HuH-7.5 (cell line): Measurements from ENCODE around the gene CLHC1.
"Not testable (repeated sequence)": the region's sequence is repeated elsewhere in the genome, so short reads cannot be mapped to it uniquely, and the experiment has no call there.

Source experiments
- DNase-seq: peaks from one replicate; pipeline ENCODE4 v3.0.0; 2011; ENCODE audit warnings: low spot score

The CLHC1 gene

DNA sequence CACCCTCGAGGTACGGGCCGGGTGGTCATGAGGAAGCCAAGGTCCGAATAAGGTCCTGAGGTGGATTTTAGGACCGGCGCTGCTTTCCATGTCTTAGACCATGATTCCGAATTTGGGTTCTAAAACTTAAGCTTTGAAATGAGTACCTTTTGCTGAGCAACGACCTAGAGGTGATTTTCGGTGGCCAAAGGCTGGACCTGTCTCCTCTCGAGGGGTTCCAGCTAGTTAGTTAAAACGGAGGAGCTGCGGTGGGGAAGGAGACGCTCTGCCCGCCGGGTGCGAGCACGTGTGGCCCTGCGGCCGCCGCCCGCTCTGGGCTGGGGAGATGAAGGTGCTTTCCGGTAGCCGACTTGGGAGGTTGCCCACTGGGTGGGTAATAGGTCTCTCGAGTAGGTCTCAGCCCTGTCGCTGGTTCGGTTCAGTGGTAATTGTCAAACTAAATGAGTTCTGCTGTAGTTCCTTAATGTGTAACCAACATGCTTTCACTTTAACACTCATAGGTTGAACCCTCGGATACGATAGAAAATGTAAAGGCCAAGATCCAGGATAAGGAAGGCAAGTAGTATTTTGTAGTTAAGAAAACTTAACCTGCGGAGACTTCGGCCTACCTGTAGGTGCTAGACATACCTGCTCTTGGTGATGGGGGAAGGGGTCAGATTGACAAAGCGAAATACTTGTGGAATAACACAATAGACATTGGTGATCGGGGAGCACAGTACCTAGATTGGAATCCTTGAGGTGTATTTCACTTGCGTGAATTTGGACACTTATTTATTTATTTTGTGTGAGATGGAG lies 967 bp upstream of the CLHC1 start:
- no peak for DNase-seq

DNA sequence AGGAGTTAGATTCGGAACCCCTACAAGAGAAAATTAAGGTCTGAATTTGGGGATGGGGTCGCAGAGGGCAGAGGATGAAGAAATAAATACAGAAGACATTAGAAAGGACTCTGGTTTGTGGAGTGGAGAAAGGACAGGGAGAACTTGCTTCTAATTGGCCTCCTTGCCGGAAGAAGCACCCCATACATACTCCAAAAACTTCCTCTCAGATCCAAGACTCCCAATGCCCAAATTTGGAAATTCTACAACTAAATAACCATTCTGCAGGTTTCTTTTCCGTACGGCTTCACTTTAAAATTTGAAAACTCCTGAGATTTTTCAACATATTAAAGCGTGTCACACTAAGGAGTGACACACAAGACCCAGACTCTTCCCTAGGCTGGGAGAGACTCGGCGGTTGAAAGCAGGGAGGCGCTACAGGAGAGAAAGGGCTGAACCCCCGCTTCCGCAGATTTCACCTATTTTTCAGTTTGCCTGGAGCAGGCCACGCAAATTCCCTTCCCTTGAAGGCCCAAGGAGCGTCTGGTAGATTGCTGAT lies 478 bp downstream of the CLHC1 start:
- DNase-seq, result no peak

- no peak for DNase-seq
Observed at GRCh38 chr2:55230551-55230950, 1.5 kb downstream of the CLHC1 start.

GRCh38 chr2:55229221-55229620 lies 2.9 kb downstream of the CLHC1 start:
- DNase-seq, result no peak

- DNase-seq, result no peak
Observed at GRCh38 chr2:55228226-55228563, 3.9 kb downstream of the CLHC1 start.

DNA sequence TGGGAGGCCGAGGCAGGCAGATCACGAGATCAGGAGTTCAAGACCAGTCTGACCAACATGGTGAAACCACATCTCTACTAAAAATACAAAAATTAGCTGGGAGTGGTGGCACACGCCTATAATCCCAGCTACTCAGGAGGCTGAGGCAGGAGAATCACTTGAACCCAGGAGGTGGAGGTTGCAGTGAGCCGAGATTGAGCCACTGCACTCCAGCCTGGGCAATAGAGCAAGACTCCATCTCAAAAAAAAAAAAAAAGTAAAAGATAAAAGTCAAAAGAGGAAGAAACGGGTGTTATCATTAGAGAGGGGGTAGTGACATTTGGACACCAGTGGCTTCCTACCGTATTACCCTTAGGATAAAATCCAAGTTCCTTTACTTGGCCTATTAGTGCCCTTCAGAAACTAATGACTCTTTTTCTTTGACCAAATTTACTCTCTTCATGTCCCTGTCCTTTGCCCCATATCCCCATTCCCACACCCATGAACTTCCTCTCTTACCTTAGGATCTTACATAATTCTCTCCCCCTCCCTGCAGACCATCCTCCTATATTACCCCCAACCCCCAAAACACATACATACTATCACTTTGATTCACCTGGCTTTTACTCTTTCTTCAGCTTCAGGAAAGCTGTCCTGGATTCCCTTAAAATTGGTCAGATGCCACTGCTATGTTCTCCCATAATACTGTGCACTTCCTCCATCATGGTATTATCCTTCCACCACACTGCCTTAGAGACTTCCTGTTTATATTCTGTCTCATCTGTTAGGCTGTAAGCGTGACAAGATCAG lies 4.5 kb downstream of the CLHC1 start:
- not testable (repeated sequence) for DNase-seq

- no peak for DNase-seq
Observed at GRCh38 chr2:55225481-55226020, 6.5 kb downstream of the CLHC1 start.

- no peak for DNase-seq
Observed at GRCh38 chr2:55224761-55225261, 7.3 kb downstream of the CLHC1 start.

GRCh38 chr2:55223958-55224760 lies 7.9 kb downstream of the CLHC1 start:
- DNase-seq, result no peak

DNA sequence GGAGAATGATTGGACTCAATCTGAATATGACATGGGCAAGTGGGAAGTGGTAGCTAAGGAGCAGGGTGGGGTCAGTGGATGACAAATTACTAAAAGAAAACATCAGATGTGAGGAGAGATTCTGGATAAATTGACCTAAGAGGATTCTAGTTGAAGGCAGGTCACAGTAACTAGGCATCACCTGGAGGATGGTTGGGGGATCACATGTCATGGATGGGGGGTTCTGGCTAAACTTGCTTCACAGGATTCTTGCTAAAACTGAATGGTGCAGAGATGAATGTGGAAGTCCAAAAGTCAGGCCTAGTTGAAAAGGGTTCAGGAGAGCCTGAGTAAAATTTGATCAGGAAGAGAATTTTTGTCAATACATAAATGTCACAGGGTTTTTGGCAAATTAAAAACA lies 18.3 kb downstream of the CLHC1 start:
- no peak for DNase-seq

DNA sequence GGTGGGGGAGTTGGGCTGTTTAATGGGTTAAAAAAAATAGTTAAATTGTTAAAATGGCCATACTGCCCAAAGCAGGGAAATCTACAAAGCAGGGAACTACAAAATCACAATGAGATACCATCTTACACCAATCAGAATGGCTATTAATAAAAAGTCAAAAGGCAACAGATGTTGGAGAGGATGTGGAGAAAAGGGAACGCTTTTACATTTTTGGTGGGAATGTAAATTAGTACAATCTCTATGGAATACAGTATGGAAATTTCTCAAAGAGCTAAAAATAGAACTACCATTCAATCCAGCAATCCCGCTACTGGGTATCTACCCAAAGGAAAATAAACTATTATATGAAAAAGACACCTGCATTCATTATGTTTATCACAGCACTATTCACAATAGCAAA lies 27.1 kb downstream of the CLHC1 start:
- DNase-seq, result no peak

DNA sequence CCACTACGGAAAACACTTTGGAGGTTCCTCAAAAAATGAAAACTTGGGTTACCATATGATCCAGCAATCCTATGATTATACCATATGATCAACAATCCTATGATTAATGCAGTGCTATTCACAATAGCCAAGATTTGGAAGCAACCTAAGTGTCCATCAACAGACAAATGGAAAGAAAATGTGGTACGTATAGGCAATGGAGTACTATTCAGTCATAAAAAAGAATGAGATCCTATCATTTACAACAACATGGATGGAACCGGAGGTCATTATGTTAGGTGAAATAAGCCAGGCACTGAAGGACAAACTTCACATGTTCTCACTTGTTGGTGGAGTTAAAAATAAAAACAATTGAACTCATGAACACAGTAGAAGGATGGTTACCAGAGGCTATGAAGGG lies 27.6 kb downstream of the CLHC1 start:
- no peak for DNase-seq

GRCh38 chr2:55200416-55200815 lies 31.7 kb downstream of the CLHC1 start:
- no peak for DNase-seq

- no peak for DNase-seq
Observed at GRCh38 chr2:55196526-55196925, 35.6 kb downstream of the CLHC1 start.

- DNase-seq, result not testable (repeated sequence)
Observed at GRCh38 chr2:55191888-55192287, 40.2 kb downstream of the CLHC1 start.

- not testable (repeated sequence) for DNase-seq
Observed at GRCh38 chr2:55186837-55187236, 45.3 kb downstream of the CLHC1 start.

- DNase-seq, result no peak
Observed at GRCh38 chr2:55180374-55180773, 51.7 kb downstream of the CLHC1 start.

DNA sequence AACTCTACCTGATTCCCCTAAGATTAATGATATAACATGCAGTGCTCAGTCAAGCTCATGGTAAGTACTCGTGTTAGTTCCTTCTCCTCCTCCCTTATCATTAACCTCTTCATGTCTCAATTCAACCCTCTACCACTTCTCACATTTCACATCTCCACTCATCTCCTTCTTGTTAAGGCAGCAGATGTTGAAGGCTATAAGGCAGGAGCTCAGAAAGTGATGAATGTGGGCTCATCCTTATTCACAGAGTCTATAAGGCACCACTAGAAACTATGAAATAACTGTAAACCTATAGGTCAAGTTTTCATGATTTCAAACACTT lies 56.0 kb downstream of the CLHC1 start:
- no peak for DNase-seq

GRCh38 chr2:55175254-55176093 lies 56.6 kb downstream of the CLHC1 start:
- peak; percentile 40 for DNase-seq

GRCh38 chr2:55173438-55174054 lies 58.5 kb downstream of the CLHC1 start:
- no peak for DNase-seq

- no peak for DNase-seq
Observed at GRCh38 chr2:55169915-55170314, 62.2 kb downstream of the CLHC1 start.
